Measurements from ENCODE around the gene TNIP1. TPM values are rescaled to one million over a fixed set of nuclear protein-coding genes. Genes with fewer than 3 reads are reported as not detected.

Gene TNIP1
- 47.8 TPM for polyA plus RNA-seq (2012; ENCODE audit: insufficient read depth, insufficient read length, low read depth)

- H3K9me3 ChIP-seq: no peaks in the 10 kb centered on the region
- H3K4me3 ChIP-seq (ENCODE audit: low read depth, low read length): peak within 1 kb of the TSS; percentile 87
- H3K4me1 ChIP-seq: peaks cover 3% of the 10 kb centered on the region; the same call in 1 of the 2 replicates
- TF ChIP-seq CTCF (IDR thresholded peaks at IDR 0.05; ENCODE audit: low read depth, low read length): no peak
- peak; percentile 94 for DNase-seq
- no peaks in the 10 kb centered on the region; the same call in 1 of the 2 replicates for H3K36me3 ChIP-seq
- H3K27me3 ChIP-seq: no peaks in the 10 kb centered on the region
Observed at GRCh38 chr5:151080613-151081430, at the start of gene TNIP1. Gene TNIP1, minus strand, starts transcription at chr5:151081034. Its CDS starts 15,939 bp downstream, at chr5:151065095.

- no peak overlapping the region for H3K4me3 ChIP-seq (ENCODE audit: low read depth, low read length)
- TF ChIP-seq CTCF (IDR thresholded peaks at IDR 0.05; ENCODE audit: low read depth, low read length): no peak
- peaks cover 7% of the 10 kb centered on the region for H3K36me3 ChIP-seq
- no peaks in the 10 kb centered on the region for H3K27me3 ChIP-seq
- no peaks in the 10 kb centered on the region for H3K9me3 ChIP-seq
- no peak for DNase-seq
- H3K4me1 ChIP-seq: no peaks in the 10 kb centered on the region
Observed at GRCh38 chr5:151130235-151130921, 49.5 kb upstream of the TNIP1 start.

GRCh38 chr5:151128817-151129216, 48.0 kb upstream of the TNIP1 start:
- no peaks in the 10 kb centered on the region for H3K4me1 ChIP-seq
- no peaks in the 10 kb centered on the region for H3K27me3 ChIP-seq
- no peak overlapping the region for H3K4me3 ChIP-seq (ENCODE audit: low read depth, low read length)
- H3K9me3 ChIP-seq: no peaks in the 10 kb centered on the region
- DNase-seq: no peak
- peaks cover 7% of the 10 kb centered on the region for H3K36me3 ChIP-seq
- TF ChIP-seq CTCF (IDR thresholded peaks at IDR 0.05; ENCODE audit: low read depth, low read length): no peak

- no peaks in the 10 kb centered on the region for H3K27me3 ChIP-seq
- TF ChIP-seq CTCF (IDR thresholded peaks at IDR 0.05; ENCODE audit: low read depth, low read length): no peak
- no peaks in the 10 kb centered on the region for H3K4me1 ChIP-seq
- no peak for DNase-seq
- peaks cover 7% of the 10 kb centered on the region for H3K36me3 ChIP-seq
- H3K9me3 ChIP-seq: no peaks in the 10 kb centered on the region
- H3K4me3 ChIP-seq (ENCODE audit: low read depth, low read length): no peak overlapping the region
Observed at GRCh38 chr5:151127926-151128325, 47.1 kb upstream of the TNIP1 start.

- Histone ChIP-seq H3K27me3 (no peaks in the 10 kb centered on the region), H3K4me3 (ENCODE audit: low read depth, low read length) (no peak overlapping the region), H3K4me1 (no peaks in the 10 kb centered on the region), H3K9me3 (no peaks in the 10 kb centered on the region), H3K36me3 (peaks cover 13% of the 10 kb centered on the region)
- peak; percentile 81 for TF ChIP-seq CTCF (IDR thresholded peaks at IDR 0.05; ENCODE audit: low read depth, low read length)
- peak; percentile 71 for DNase-seq
Observed at GRCh38 chr5:151126199-151126645, 45.4 kb upstream of the TNIP1 start.
